Measurements from ENCODE around the gene PILRB. TPM values are rescaled to one million over a fixed set of nuclear protein-coding genes. Genes with fewer than 3 reads are reported as not detected.

The PILRB gene
- total and polyA plus RNA-seq, 9 of the 15 experiments (the other 6 are each of a cell fraction or from before 2014, with no cell fraction given), result 6.2 to 94.6 (median 37.0) TPM

DNA sequence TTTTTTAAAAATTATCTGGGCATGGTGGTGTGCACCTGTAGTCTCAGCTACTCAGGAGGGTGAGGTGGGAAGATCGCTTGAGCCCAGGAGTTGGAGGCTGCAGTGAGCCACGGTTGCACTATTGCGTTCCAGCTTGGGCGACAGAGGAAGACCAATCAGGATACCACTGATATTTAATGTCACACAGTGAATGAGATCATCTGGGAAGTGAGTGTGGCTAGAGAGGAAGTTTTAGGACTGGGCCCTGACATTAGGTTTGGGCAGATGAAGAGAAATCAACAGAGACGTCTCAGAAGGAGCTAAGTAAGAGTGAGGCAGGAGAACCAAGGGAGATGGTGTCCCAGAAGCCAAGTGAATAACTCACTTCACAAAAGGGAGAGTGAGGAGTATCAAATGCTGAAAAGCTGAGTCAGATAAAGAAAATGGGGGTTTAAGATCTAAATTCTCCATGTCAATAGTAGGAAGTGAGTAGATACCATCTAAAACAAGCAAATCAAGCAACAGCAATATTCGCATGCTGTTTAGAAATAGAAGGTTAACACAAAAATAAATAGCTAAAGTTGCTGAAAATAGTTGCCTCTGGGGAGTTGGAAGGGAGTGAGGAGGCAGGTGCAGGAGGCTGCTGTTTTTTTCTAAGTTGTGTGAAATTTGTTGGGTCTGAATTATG, 26.8 kb downstream of the PILRB start (continued):
- TF ChIP-seq ZNF212 (CRISPR knock-in tag; IDR thresholded peaks at IDR 0.05) (no peak), RBM34 (IDR thresholded peaks at IDR 0.05; ENCODE audit: borderline replicate concordance, insufficient read depth, low read length) (no peak), ATF3 (IDR thresholded peaks at IDR 0.05) (peak; percentile 10; the same call in 1 of the 2 replicates), ATF3 (CRISPR knock-in tag; conservative IDR thresholded peaks at IDR 0.05) (no peak), ZBTB12 (CRISPR knock-in tag; IDR thresholded peaks at IDR 0.05) (no peak), CHD7 (IDR thresholded peaks at IDR 0.05; ENCODE audit: low read depth, low read length) (no peak), EGR1 (conservative IDR thresholded peaks at IDR 0.05) (no peak), ZKSCAN1 (IDR thresholded peaks at IDR 0.05; ENCODE audit: low read depth, low read length) (no peak), ZNF316 (IDR thresholded peaks at IDR 0.05) (peak; percentile 62; the same call in 1 of the 2 replicates), C11orf30 (IDR thresholded peaks at IDR 0.05; ENCODE audit: low read depth) (peak; percentile 38; the same call in 1 of the 2 replicates)
- TF ChIP-seq, protein P1, sequence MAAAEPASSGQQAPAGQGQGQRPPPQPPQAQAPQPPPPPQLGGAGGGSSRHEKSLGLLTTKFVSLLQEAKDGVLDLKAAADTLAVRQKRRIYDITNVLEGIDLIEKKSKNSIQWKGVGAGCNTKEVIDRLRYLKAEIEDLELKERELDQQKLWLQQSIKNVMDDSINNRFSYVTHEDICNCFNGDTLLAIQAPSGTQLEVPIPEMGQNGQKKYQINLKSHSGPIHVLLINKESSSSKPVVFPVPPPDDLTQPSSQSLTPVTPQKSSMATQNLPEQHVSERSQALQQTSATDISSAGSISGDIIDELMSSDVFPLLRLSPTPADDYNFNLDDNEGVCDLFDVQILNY (CRISPR knock-in tag; IDR thresholded peaks at IDR 0.05), result no peak
